HG03342 (cell line): ENCODE data around the gene KPTN.

Experiments
- ATAC-seq: cut with Tn5 transposase; IDR thresholded peaks from one replicate; pipeline ENCODE4 v1.9.1; 2021; ENCODE audit warnings: mild to moderate bottlenecking, moderate library complexity; ENCODE audit not compliant: unreplicated experiment

KPTN gene

GRCh38 chr19:47509170-47509847 is 25.3 kb upstream of the KPTN start:
- no peak for ATAC-seq

DNA sequence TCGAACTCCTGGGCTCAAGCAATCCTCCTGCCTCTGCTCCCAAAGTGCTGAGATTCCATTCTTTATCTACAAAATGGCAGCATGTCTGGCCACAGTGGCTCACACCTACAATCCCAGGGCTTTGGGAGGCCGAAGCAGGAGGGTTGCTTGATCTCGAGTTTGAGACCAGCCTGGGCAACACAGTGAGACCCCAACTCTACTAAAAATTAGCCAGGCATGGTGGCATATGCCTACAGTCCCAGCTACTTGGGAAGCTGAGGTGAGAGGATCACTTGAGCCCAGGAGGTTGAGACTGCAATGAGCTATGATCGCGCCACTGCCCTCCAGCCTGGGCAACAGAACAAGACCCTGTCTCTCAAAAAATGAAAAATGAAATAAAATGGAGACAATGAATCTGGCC is 24.7 kb upstream of the KPTN start:
- no peak for ATAC-seq

- ATAC-seq: no peak
Measured at GRCh38 chr19:47507924-47508553, 24.0 kb upstream of the KPTN start.

DNA sequence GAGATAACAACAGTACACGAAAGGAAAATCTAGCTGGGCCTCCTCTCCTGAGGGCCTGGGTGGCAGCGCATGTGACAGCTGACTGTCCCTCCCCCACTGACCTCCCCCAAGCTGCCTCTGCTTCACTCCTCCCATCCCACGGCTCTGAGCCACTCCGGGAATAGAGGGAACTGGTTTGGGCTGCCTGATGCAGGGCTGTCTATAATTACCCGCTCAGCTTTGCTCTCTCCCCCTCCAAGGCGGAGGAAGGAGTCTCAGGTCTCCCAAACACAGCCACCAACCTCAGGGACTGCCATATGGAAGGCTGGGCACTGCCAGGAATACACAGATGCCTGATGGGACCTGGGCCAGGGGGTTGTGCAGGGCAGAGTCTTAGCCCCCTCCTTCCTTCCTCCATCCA is 23.0 kb upstream of the KPTN start:
- no peak for ATAC-seq

GRCh38 chr19:47506459-47506858 is 22.4 kb upstream of the KPTN start:
- no peak for ATAC-seq

DNA sequence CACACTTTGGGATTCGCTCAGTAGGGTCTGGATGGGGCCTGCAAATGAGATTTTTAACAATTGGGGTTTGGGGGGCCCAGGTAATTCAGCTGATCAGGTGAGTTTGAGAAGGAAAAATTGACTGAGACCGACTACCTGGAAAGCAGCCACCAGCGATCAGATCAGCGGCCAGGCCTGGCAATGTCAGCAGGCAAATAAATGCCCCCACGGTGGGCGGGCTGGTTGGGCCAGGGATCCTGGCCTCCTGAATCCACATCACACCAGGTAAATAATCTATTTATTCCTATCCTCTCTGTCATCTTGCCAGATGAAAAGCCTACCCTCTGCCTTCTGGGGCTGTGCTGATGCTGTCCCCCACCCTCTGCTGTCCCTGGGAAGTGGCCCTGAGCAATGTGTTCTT is 21.5 kb upstream of the KPTN start:
- ATAC-seq: no peak

DNA sequence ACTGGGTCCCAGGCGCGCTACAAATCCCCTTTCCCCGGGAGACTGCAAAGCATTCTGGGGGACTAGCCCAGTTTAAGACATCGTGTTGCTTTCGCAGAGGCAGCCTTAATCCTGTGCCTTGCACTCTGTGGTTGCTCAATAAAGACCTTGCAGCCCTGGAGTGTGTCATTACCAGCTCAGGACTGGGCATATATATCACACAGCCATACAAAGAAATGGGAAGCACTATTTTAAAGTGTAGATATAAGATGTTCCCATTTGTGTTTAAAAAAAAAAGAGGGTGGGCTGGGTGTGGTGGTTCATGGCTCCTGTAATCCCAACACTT is 19.8 kb upstream of the KPTN start:
- ATAC-seq: no peak

- no peak for ATAC-seq
Measured at GRCh38 chr19:47503130-47503825, 19.3 kb upstream of the KPTN start.

GRCh38 chr19:47499863-47500830 is 16.1 kb upstream of the KPTN start:
- ATAC-seq: no peak

DNA sequence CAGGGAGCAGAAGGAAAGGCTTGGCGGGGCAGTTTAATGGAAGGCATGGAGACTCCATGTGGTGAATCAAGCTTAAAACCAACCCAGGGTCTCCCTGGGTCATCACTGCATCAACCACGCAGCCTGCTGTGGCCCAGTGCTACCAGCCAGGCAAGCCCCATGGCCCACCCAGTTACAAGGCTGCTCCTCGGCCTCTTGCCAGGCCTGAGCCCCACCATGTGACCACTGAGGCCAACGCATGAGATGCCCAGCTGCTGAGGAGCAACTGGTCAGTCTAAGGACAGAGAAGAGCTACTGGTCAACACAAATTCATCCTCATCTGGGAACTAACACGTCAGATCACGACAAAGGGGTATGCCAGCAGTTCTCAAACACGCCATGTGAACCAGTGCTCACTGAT is 15.4 kb upstream of the KPTN start:
- no peak for ATAC-seq

DNA sequence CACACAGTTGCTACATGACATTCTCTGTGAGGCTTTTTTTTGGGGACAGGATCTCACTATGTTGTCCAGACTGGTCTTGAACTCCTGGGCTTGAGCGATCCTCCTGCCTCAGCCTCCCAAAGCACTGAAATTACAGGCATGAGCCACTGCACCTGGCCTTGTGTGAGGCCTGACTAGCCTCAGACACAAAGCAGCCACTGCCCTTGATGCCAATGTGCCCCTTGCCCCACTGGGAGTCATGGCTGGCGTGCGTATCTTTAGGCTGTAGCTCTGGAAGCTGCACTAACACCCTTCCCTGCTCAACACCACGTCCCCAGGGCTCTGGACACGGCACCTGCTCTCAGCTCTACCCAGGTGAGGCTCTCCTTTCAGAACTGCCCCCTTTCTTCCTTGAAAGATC is 14.5 kb upstream of the KPTN start:
- ATAC-seq: no peak

- no peak for ATAC-seq
Measured at GRCh38 chr19:47497821-47498520, 14.0 kb upstream of the KPTN start.

DNA sequence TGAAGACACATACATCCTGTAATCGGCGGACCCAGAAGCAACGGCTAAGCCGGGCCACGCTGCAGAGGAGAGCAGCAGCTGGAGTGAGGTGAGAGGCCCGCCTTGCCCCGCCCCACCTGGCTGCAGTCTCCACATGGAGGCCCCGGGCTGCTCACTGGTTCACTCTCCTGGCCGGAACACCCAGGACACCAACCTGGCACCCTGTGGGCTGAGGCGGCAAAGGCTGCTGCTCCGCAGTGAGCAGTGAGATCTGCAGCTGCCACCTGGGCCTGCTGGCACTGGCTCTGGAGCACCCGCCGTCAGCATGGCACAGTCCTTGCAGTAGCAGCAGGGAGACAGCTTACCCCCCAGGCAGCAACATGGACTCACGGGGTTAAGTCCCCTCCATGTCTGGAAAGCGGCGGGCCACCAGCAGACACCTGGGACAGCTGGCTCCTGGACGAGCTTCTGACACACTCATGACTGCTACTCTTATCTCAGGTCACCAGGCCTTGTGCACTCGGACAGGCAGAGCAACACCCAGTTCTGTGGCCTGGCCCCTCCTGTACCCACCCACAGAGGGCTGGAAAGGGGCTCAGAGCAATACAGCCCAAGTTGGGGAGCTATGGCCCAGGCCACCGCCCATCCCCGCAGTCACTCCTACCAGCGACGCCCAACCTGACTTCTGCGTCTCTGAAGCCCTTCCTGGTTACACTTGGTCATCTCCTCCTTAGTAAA is 13.2 kb upstream of the KPTN start:
- ATAC-seq: no peak

DNA sequence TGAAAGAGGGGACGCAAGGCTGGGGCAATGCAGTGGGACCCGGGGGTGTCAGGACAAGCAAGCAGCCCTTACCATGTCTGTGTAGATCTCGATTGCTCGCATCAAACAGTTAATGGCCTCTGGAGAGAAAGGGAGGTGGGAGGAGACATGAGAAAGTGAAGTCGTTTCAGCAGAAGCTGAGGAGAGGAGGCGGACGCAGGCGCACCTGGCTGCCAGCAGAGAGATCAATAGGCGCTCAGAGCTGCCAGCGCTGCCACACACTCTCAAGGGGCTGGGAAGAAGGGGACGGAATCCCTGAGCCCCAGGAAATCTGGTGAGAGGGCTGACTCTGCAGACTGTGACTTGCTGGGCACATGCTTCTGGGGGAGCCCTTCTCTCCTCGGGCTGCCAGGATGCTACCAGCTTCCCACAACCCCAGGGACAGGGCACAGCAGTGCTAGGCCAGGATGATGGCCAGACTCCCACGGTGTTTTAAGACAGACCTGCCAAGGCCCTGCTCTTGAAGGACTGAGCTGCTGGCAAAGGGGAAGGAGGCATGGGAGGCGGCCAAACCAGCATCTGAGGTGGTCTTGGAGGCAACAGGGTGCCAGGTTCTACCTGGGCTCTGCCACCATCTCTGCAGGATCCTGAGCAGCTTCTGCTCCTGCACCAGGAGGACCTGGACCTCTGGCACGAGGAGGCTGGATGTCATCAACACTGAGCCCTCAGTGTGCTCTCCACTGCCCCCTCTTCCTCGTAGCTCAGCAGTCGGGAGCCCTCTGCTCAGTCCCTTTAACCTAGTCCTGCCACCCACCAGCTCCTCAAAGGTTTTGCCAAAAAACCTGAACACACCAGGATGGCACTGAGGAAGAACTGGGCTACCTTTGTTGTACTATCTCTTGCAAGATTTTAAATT is 11.7 kb upstream of the KPTN start:
- ATAC-seq: no peak

DNA sequence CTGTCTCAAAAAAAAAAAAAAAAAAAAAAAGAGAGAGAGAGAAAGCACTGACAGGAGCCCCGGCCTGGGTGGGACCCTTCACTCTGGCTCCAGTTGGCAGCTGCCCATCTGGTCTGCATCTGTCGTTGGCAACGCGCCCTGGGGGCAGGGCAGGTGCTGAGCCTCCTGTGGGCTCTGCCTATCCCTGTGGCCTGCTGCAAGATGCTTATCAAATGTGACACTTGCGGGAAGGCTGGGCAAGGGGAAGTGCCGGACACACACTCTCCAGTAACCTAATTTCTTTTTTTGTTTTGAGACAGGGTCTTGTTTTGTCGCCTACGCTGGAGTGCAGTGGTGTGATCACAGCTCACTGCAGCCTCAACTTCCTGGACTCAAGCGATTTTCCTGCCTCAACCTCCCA is 10.7 kb upstream of the KPTN start:
- no peak for ATAC-seq

- no peak for ATAC-seq
Measured at GRCh38 chr19:47494211-47494547, 10.2 kb upstream of the KPTN start.

- ATAC-seq: no peak
Measured at GRCh38 chr19:47493378-47494210, 9.6 kb upstream of the KPTN start.
